Measurements from ENCODE around the gene BANK1.

Gene BANK1

GRCh38 chr4:101910786-101911373 lies 120.3 kb downstream of the BANK1 start:
- no peak overlapping the region for H3K4me3 ChIP-seq (ENCODE audit: low read depth in 1 of 2, low read length in 2 of 2)
- H3K4me2 ChIP-seq (ENCODE audit: insufficient read depth, low read length), result no peak overlapping the region
- H3K9ac ChIP-seq (ENCODE audit: low read depth, low read length), result no peak overlapping the region
- H3K27me3 ChIP-seq (ENCODE audit: insufficient read depth, low read length, poor library complexity), result no peaks in the 10 kb centered on the region
- H3K9me3 ChIP-seq (ENCODE audit: insufficient read depth, low read length, severe bottlenecking), result no peaks in the 10 kb centered on the region
- no peaks in the 10 kb centered on the region for H3K36me3 ChIP-seq (ENCODE audit: insufficient read depth, low read length)
- ATAC-seq (ENCODE audit: insufficient read depth, low read depth), result no peak
- no peaks in the 10 kb centered on the region for H3K4me1 ChIP-seq (ENCODE audit: insufficient read depth, low read length)
- no peaks in the 10 kb centered on the region for H4K20me1 ChIP-seq (ENCODE audit: insufficient read depth, low read length)
- no peak overlapping the region for H2AFZ ChIP-seq (ENCODE audit: low read depth, low read length)
- TF ChIP-seq EZH2 (IDR thresholded peaks at IDR 0.05; ENCODE audit: borderline replicate concordance, low read depth, low read length, severe bottlenecking) (no peak), CTCF (IDR thresholded peaks at IDR 0.05; ENCODE audit: borderline replicate concordance, extremely low read depth, low read length, poor library complexity, severe bottlenecking) (no peak)
- no peak for DNase-seq
- no peaks in the 10 kb centered on the region for H3K79me2 ChIP-seq (ENCODE audit: insufficient read depth, low read length)
- no peak overlapping the region for H3K27ac ChIP-seq (ENCODE audit: low read length)

GRCh38 chr4:101911616-101912015 lies 121.1 kb downstream of the BANK1 start:
- Histone ChIP-seq H4K20me1 (ENCODE audit: insufficient read depth, low read length) (no peaks in the 10 kb centered on the region), H3K4me2 (ENCODE audit: insufficient read depth, low read length) (no peak overlapping the region), H3K9me3 (ENCODE audit: insufficient read depth, low read length, severe bottlenecking) (no peaks in the 10 kb centered on the region), H2AFZ (ENCODE audit: low read depth, low read length) (no peak overlapping the region), H3K4me1 (ENCODE audit: insufficient read depth, low read length) (no peaks in the 10 kb centered on the region), H3K4me3 (ENCODE audit: low read depth in 1 of 2, low read length in 2 of 2) (no peak overlapping the region), H3K9ac (ENCODE audit: low read depth, low read length) (no peak overlapping the region), H3K79me2 (ENCODE audit: insufficient read depth, low read length) (no peaks in the 10 kb centered on the region), H3K36me3 (ENCODE audit: insufficient read depth, low read length) (no peaks in the 10 kb centered on the region), H3K27me3 (ENCODE audit: insufficient read depth, low read length, poor library complexity) (no peaks in the 10 kb centered on the region), H3K27ac (ENCODE audit: low read length) (no peak overlapping the region)
- no peak for ATAC-seq (ENCODE audit: insufficient read depth, low read depth)
- no peak for DNase-seq
- TF ChIP-seq EZH2 (IDR thresholded peaks at IDR 0.05; ENCODE audit: borderline replicate concordance, low read depth, low read length, severe bottlenecking), result no peak
- no peak for TF ChIP-seq CTCF (IDR thresholded peaks at IDR 0.05; ENCODE audit: borderline replicate concordance, extremely low read depth, low read length, poor library complexity, severe bottlenecking)

- H3K79me2 ChIP-seq (ENCODE audit: insufficient read depth, low read length), result no peaks in the 10 kb centered on the region
- ATAC-seq (ENCODE audit: insufficient read depth, low read depth) (no peak), DNase-seq (no peak)
- no peak overlapping the region for H3K9ac ChIP-seq (ENCODE audit: low read depth, low read length)
- H3K4me1 ChIP-seq (ENCODE audit: insufficient read depth, low read length), result no peaks in the 10 kb centered on the region
- H3K27ac ChIP-seq (ENCODE audit: low read length), result no peak overlapping the region
- no peak overlapping the region for H3K4me3 ChIP-seq (ENCODE audit: low read depth in 1 of 2, low read length in 2 of 2)
- no peak overlapping the region for H2AFZ ChIP-seq (ENCODE audit: low read depth, low read length)
- no peaks in the 10 kb centered on the region for H3K36me3 ChIP-seq (ENCODE audit: insufficient read depth, low read length)
- H4K20me1 ChIP-seq (ENCODE audit: insufficient read depth, low read length), result no peaks in the 10 kb centered on the region
- H3K4me2 ChIP-seq (ENCODE audit: insufficient read depth, low read length), result no peak overlapping the region
- no peaks in the 10 kb centered on the region for H3K27me3 ChIP-seq (ENCODE audit: insufficient read depth, low read length, poor library complexity)
- H3K9me3 ChIP-seq (ENCODE audit: insufficient read depth, low read length, severe bottlenecking), result no peaks in the 10 kb centered on the region
- no peak for TF ChIP-seq EZH2 (IDR thresholded peaks at IDR 0.05; ENCODE audit: borderline replicate concordance, low read depth, low read length, severe bottlenecking)
- TF ChIP-seq CTCF (IDR thresholded peaks at IDR 0.05; ENCODE audit: borderline replicate concordance, extremely low read depth, low read length, poor library complexity, severe bottlenecking), result no peak
These were observed 124.2 kb downstream of the BANK1 start for GRCh38 chr4:101914761-101915160.
